Stimulated activated CD8-positive, alpha-beta memory T cell treated with anti-CD3 and anti-CD28 coated beads, Interleukin-4, amount 100 ng/mL, for 48 hours (primary cell): ENCODE measurements around the gene PCDHA1.
"Not testable (repeated sequence)": the region's sequence is repeated elsewhere in the genome, so short reads cannot be mapped to it uniquely, and the experiment has no call there.

Source experiments
- DNase-seq: peaks from one replicate; pipeline ENCODE4 v3.0.0-alpha.2; 2020

PCDHA1 gene

DNA sequence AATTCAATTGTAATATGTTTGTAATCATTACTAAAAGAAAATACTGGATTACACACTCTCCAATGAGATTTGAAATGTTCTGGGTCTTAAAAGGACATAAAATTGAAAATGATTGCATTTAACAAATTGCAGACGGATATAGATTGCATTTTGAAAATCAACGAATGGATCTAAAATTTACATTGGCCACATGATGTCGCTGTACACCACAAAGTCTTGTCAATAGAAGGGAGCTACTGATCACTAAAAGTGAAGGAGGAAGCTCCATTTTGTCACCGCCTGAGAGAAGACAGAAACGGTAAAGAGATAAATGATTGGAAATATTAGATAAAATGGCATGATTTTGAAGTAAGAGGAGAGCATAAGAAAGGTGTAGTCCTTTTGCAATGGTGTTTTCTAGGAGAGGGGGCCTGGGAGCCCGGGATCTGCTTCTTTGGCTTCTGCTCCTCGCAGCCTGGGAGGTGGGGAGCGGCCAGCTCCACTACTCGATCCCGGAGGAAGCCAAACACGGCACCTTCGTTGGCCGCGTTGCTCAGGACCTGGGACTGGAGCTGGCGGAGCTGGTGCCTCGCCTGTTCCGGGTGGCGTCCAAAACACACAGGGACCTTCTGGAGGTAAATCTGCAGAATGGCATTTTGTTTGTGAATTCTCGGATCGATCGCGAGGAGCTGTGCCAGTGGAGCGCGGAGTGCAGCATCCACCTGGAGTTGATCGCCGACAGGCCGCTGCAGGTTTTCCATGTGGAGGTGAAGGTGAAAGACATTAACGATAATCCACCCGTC, at the start of gene PCDHA1:
Gene PCDHA1 (plus strand): TSS at position 236 of the 782 bp plus-strand sequence.
- DNase-seq, result no peak

DNA sequence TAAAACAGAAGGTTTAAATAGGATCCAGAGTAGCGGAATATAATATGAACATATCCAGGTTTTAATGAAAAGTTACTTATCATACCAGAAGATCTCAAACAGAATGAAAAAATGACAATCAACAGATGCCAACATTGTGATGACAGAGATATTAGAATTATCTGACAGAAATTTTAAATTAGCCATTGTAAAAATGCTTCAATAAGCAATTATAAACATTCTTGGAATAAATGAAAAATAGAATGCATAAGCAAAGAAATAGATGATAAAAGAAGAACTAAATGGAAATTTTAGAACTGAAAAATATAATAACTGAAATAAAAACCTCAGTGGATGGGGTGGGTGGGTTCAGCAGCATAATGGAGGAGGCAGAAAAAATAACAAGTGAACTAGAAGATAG, 48.5 kb upstream of the PCDHA1 start:
- DNase-seq, result no peak

- no peak for DNase-seq
These were observed 44.0 kb upstream of the PCDHA1 start for GRCh38 chr5:140741967-140742366.

DNA sequence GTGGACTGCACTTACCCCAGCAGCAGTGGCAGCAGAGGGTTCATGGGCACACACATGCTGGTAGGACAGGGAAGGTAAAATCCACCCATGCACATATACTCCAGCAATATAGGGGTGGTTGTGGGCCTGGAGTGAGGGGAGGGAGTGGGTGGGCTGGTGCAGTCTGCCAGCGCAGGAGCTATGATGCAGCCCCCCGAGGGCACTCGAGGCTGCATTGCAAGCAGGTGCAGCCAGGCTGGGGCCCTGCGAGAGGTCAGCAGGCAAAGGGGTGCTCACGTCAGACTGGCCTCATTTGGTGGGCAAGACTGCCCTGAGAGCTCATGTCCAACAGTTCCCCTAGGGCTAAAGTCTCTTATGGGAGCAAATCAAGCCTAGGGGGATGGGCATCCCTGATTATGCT, 32.4 kb upstream of the PCDHA1 start:
- DNase-seq, result no peak

GRCh38 chr5:140764177-140764973, 21.6 kb upstream of the PCDHA1 start:
- DNase-seq, result no peak

DNA sequence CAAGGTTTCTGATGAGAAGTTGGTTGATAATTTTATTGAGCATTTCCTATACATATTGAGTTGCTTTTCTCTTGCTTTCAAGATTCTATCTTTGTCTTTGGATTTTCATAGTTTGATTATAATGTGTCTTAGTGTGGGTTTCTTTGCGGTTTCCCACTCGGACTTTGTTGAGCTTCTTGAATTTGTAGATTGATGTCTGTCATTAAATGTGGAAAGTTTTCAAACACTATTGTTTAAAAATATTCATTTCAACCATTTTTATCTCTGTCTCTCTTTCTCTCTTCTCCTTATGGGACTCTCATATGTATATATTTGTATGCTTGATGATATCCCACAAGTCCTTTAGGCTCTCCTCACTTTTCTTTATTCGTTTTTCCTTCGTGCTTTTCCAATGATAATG, 18.5 kb upstream of the PCDHA1 start:
- DNase-seq, result no peak

GRCh38 chr5:140780512-140780911, 5.4 kb upstream of the PCDHA1 start:
- DNase-seq, result no peak

DNA sequence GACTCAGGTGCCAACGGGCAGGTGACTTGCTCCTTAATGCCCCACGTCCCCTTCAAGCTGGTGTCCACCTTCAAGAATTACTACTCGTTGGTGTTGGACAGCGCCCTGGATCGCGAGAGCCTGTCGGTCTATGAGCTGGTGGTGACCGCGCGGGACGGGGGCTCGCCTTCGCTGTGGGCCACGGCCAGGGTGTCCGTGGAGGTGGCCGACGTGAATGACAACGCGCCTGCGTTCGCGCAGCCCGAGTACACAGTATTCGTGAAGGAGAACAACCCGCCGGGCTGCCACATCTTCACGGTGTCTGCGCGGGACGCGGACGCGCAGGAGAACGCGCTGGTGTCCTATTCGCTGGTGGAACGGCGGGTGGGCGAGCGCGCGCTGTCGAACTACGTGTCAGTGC, 1.5 kb downstream of the PCDHA1 start:
- DNase-seq, result not testable (repeated sequence)

DNA sequence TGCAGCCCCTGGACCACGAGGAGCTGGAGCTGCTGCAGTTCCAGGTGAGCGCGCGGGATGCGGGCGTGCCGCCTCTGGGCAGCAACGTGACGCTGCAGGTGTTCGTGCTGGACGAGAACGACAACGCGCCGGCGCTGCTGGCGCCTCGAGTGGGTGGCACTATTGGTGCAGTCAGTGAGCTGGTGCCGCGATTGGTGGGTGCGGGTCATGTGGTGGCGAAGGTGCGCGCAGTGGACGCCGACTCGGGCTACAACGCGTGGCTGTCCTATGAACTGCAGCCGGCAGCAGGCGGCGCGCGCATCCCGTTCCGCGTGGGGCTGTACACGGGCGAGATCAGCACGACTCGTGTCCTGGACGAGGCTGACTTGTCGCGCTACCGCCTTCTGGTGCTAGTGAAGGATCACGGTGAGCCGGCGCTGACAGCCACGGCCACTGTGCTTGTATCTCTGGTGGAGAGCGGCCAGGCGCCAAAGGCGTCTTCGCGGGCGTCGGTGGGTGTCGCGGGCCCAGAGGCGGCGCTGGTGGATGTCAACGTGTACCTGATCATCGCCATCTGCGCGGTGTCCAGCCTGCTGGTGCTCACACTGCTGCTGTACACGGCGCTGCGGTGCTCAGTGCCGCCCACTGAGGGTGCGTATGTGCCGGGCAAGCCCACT, 2.0 kb downstream of the PCDHA1 start:
- DNase-seq, result not testable (repeated sequence)

- DNase-seq, result no peak
These were observed 5.1 kb downstream of the PCDHA1 start for GRCh38 chr5:140791089-140791488.

GRCh38 chr5:140794595-140795258, 8.8 kb downstream of the PCDHA1 start, which contains the start of gene PCDHA2:
PCDHA2 (plus strand) TSS chr5:140794852.
- no peak for DNase-seq

DNA sequence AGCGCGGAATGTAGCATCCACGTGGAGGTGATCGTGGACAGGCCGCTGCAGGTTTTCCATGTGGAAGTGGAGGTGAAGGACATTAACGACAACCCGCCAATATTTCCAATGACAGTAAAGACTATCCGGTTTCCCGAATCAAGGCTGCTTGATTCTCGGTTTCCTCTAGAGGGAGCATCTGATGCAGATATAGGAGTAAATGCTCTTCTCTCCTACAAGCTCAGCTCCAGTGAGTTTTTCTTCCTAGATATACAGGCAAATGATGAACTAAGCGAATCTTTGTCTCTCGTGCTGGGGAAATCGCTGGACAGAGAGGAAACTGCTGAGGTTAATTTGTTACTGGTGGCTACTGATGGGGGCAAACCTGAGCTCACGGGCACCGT, 9.3 kb downstream of the PCDHA1 start:
- no peak for DNase-seq

GRCh38 chr5:140796072-140796717, 10.3 kb downstream of the PCDHA1 start:
- DNase-seq, result not testable (repeated sequence)

- no peak for DNase-seq
These were observed 10.8 kb downstream of the PCDHA1 start for GRCh38 chr5:140796718-140797095.

- DNase-seq, result no peak
These were observed 15.0 kb downstream of the PCDHA1 start, which contains the start of gene PCDHA3 for GRCh38 chr5:140800816-140801493. PCDHA3 (plus strand) TSS chr5:140801057.

DNA sequence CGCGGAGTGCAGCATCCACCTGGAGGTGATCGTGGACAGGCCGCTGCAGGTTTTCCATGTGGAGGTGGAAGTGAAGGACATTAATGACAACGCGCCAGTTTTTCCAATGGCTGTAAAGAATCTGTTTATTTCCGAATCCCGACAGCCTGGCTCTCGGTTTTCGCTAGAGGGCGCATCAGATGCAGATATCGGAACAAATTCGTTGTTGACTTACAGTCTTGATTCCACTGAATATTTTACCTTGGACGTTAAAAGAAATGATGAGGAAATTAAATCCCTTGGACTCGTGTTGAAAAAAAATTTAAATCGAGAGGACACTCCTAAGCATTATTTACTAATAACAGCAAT, 15.5 kb downstream of the PCDHA1 start:
- no peak for DNase-seq

- not testable (repeated sequence) for DNase-seq
These were observed 16.4 kb downstream of the PCDHA1 start for GRCh38 chr5:140802381-140802780.

DNA sequence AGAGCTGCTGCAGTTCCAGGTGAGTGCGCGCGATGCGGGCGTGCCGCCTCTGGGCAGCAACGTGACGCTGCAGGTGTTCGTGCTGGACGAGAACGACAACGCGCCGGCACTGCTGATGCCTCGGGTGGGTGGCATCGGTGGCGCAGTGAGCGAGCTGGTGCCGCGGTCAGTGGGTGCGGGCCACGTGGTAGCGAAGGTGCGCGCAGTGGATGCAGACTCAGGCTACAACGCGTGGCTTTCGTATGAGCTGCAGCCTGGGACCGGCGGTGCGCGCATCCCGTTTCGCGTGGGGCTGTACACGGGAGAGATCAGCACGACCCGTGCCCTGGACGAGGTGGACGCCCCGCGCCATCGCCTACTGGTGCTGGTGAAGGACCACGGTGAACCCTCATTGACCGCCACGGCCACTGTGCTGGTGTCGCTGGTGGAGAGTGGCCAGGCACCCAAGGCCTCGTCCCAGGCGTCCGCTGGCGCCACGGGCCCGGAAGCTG, 16.9 kb downstream of the PCDHA1 start:
- no peak for DNase-seq

GRCh38 chr5:140806834-140807775, 21.2 kb downstream of the PCDHA1 start, which contains the start of gene PCDHA4:
PCDHA4 (plus strand) TSS chr5:140807068.
- DNase-seq, result peak; percentile 43

- DNase-seq, result not testable (repeated sequence)
These were observed 22.4 kb downstream of the PCDHA1 start for GRCh38 chr5:140808241-140808888.
